Measurements from ENCODE around the gene ULK4.
"Not testable (repeated sequence)": the region's sequence is repeated elsewhere in the genome, so short reads cannot be mapped to it uniquely, and the experiment has no call there.

ULK4 gene

DNA sequence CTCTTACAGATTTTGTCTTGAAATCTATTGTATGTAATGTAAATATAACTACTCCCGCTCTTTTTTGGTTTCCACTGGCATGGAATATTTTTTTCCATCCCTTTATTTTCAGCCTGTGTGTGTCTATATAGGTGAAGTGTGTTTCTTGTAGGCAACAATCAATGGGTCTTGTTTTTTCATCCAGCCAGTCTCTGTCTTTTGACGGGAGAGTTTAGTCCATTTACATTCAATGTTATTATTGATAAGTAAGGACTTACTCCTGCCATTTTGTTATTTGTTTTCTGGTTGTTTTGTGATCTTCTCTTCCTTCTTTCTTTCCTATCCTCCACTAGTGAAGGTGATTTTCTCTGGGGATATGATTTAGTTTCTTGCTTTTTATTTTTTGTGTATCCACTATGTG is 101.4 kb downstream of the ULK4 start:
- DNase-seq = not testable (repeated sequence)

DNA sequence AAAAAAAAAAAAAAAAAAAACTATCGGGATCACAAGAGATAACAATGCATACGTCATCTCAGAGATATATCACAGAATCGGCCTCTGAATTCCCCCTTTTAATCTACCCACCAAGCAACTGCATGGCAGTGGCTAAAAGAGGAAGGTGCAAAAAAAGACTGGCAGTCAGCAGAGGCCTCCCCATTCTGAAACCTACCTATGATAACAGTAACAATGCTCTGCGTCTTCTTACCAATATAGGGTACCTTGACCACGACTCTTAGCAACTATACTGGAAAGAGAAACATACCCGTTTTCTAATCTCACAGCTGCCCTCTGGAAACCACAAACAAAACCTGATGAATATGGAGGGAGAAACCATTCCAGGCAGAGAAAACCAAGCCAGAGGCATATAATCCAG is 106.9 kb downstream of the ULK4 start:
- DNase-seq = no peak

DNA sequence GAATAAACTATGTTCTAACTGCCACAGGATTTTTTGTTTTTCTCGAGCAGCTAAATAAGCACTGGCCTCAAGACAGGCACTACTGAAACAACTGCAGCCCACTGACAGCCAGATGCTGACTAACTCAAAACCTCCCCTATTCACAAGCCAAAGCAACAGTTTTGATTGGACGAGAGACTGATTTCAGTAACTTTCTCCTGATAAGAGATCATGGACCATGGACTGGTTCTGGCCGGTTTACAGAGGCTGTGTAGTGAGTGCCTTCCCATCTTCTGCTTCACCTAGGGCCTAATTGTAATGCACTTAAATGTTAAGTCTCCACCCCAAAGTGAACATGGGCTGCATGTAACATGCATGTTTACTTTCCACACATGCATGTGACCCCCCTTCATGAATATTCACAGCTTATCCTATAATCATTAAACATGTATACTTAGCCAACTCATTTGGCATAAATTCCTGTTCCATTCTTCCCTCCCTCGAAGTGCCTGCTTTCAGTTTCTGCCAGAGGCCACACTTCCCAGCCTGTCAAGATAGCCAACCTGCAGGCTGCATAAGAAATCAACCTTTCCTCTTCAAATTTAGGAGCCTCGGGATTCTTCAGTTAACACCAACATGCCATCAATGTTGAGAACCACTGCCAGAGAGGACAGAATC is 108.2 kb downstream of the ULK4 start:
- no peak for DNase-seq

DNA sequence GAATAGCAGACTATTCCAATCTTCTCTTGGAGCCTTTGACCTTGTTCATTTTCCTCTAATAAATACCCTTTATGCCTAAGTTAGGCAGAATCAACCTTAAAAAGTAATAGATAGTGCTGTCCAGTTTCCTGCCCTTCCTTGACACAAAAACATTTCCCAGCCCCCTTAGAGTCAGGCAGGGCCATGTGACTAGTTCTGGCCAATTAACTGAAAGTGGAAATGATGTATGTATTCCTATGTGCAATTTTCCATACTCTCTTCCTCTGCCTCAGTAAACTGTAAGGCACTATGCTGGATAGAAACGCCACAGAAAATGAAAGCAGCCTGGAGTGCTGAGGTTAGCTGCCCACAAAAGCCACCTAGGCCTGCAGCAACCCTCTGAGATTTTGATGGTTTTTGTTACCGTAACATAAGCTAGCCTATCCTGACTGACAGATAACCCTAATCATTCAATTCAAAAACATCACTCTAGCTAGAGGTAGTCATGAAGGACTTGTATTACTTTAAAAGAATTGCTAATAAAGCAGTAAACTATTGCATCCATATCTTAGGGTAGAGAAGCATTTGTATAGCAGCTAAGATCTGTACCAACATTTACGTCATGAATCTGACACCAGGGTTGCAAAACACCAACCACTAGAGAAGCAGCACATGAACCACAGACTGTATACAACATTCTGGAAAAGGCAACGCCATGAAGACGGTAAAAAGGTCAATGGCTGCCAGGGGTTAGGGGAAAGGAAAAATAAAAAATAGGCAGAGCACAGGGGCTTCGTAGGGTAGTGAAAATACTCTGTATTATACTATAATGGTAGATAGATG is 112.9 kb downstream of the ULK4 start:
- peak; percentile 41 for DNase-seq

DNA sequence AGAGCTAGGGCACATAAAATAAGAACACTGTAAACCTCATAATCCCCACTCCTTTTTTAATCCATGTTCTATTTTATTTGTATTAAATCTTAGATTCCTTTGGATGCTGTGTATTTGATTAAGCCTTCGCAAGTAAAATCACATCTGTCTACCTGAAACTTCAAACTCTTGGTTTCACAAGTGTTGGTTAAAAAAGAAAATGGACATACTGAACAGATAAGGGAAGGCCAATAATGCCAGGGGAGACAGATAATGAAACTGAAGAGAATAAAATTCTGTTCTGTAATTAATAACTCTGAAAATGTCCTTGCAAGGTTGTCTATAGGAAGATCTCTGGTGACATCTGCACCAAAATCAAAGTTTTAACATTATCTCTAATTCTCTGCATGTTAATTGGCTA is 114.2 kb downstream of the ULK4 start:
- no peak for DNase-seq

DNA sequence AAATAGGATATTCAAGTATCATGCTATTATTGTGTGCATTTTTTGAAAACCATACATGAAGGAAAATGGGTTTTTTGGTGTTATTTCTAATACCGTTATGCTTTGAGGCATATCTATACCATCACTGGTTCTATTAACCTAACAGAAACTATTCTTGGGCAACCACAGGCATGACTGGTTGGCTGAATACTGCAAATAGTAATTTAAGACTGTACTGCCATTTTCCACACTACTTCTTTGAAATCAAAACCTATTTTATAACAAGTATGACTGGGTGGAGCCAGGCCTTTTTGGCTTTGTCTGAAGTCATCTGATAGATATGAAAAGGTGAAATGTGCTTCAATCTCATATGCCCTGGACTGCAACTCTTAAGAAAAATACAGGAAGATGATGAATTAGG is 115.1 kb downstream of the ULK4 start:
- DNase-seq = peak; percentile 37

DNA sequence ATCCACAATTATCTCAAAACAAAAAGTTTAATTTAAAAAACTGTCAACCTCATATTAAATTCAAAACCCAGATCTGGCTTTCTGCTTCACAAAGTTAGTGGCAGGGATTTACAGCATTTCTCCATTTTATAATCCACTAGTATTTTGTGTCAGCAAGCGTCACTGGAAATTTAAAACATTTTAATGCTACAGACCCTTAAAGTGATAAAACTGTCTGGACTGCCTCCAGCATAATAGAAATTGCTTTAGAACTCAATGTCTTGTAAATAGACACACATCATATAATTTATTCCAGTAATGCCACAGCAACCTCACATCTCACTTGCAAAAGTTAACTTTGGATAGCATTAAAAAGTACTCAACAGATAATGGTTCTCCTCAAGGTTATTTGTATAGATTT is 116.1 kb downstream of the ULK4 start:
- no peak for DNase-seq

DNA sequence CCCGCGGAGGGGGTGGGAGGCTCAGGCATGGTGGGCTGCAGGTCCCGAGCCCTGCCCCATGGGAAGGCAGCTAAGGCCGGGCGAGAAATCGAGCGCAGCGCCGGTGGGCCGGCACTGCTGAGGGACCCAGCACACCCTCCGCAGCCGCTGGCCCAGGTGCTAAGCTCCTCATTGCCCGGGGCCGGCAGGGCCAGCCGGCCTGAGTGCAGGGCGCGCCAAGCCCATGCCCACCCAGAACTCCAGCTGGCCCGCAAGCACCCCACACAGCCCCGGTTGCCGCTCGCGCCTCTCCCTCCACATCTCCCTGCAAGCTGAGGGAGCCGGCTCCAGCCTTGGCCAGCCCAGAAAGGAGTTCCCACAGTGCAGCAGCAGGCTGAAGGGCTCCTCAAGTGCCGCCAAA is 117.6 kb downstream of the ULK4 start:
- DNase-seq = not testable (repeated sequence)

DNA sequence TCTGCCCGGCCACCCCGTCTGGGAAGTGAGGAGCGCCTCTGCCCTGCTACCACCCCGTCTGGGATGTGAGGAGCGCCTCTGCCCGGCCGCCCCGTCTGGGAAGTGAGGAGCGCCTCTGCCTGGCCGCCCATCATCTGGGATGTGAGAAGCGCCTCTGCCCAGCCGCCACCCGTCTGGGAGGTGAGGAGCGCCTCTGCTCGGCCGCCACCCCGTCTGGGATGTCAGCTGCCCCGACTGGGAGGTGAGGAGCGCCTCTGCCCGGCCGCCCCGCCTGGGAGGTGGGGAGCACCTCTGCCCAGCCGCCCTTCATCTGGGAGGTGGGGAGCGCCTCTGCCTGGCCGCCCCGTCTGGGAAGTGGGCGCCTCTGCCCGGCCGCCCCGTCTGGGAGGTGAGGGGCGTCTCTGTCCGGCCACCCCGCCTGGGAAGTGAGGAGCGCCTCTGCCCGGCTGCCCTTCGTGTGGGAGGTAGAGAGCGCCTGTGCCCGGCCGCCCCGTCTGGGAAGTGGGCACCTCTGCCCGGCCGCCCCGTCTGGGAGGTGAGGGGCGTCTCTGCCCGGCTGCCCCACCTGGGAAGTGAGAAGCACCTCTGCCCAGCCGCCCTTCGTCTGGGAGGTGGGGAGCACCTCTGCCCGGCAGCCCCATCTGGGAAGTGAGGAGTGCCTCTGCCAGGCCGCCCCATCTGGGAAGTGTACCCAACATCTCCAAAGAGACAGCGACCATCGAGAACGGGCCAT is 120.8 kb downstream of the ULK4 start:
- not testable (repeated sequence) for DNase-seq

DNA sequence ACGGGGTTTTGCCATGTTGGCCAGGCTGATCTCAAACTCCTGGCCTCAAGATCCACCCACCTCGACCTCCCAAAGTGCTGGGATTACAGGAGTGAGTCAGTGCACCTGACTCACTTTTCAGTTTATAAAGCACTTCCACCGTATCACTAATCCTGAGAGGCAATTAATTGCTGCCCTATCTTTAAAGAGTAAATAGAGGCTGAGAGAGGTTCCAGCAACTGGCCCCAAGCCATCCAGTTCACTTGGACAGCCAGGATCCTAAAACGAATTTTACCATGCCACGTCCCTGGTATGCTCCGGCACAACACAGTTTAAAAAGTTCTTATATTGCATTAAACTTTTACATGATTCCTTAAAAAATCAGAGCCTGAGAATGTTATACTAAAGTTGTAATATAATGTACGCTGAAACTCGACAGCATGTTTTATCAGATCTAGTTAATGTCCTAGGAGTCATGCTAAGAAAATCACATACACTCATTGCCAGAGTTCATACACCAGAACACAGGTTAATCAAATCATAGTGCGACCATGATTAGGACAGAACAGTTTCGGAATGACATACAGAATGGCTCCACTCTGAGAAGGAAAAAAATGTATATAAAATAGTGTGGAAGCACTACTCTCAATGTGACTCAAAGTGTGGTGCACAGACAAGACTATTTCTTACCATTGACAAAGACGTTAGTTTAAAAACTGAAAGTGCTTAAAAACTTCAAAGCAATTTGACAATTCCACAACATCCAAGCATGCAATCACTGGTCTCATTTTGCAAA is 125.4 kb downstream of the ULK4 start:
- DNase-seq = peak; percentile 88

DNA sequence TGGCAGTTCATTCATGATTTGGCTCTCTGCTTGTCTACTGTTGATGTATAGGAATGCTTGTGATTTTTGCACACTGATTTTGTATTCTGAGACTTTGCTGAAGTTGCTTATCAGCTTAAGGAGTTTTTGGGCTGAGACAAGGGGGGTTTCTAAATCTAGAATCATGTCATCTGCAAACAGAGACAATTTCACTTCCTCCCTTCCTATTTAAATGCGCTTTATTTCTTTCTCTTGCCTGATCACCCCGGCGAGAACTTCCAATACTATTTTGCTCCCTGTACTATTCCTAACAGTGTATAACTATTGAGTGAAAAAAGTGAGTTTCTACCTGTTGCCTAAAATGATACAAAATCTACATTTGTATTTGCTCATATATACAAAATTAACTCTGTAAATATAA is 128.3 kb downstream of the ULK4 start:
- no peak for DNase-seq

DNA sequence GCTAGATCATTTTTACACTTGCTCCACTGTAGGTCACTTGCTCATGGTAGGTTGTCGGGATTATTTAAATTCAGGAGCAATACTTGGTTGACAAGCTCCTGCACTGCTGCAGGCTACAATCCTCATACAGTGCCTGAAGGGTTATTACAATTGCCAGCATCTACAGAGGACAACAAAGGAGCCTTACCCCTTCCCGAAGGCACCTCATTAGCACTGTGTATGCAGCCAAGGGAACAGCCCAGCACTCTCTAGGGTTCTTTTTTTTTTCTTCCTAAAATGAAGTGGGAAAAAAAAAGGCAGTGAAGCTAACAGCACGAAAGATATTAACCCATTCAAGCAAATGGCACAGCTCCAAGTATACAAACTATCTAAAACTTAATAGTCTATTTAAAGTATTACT is 142.7 kb downstream of the ULK4 start:
- DNase-seq = no peak

DNA sequence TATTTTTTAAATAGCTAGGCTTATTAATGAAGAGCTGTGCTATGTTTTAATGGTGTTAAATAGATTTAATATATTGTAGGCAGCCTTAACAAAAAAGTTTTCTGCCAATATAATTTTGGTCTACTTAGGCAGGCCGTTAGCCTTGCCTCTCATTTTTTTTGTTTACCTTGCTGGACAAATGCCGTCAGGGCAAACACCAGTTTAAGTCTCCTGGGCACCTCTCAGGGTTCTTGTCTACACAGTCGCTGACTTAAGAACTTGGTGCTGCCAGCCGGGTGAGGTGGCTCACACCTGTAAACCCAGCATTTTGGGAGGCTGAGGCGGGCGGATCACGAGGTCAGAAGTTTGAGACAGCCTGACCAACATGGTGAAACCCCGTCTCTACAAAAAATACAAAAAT is 153.3 kb downstream of the ULK4 start:
- DNase-seq = no peak

DNA sequence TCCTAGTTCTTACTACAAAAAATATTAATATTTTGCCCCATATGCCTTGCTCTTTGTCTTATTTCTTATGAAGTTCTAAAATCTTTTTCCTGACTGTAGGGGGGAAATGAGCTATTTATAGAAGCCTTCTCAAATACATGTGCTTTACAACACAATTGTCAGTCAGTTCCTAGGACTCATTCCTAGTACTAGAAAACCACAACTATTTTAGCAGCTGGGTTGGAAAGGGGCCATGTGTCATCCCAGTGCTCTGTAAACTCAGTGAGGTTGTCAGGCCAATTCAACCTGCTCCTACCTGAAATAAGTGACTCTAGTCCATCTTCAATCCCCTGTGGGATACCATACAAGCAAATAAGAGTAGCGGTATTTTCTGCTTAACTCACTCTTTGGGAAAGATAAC is 153.8 kb downstream of the ULK4 start:
- no peak for DNase-seq

DNA sequence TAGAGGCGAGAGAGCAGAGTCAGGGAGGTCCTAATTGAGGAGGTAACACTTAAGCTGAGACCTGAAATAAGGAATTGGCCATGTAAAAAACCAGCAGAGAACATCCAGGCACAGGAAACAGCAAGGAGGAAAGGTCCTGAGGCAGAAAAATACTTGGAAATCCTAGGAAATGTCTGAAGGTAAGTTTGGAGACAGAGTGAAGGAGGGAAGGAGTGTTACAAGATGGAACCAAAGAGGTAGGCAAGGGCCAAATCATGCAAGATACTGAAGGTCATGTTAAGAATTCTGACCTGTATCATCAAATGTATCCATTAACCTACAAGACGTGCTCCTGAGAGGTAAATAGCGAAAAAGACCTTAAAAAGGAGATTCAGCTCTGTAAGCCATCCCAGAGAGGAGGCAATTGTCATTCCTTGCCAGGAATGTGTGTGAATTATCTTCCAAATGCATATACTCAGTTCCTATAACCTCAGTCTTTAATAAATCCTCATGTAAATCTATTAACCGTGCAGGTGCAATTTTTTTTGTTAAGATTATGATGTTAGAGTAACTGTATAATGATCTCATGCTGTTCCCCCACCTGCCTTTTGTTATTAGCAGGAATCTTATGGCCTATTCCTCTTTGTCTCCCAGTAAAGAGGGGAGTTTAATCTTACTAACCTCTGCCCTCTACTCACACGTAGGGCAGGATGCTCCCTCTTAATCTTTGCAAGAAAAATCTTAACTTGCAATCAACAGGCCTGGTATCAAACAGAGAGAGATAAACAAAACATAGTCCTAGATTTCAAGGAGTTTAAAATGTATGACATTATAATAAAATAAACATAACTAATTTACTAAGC is 166.9 kb downstream of the ULK4 start:
- no peak for DNase-seq

DNA sequence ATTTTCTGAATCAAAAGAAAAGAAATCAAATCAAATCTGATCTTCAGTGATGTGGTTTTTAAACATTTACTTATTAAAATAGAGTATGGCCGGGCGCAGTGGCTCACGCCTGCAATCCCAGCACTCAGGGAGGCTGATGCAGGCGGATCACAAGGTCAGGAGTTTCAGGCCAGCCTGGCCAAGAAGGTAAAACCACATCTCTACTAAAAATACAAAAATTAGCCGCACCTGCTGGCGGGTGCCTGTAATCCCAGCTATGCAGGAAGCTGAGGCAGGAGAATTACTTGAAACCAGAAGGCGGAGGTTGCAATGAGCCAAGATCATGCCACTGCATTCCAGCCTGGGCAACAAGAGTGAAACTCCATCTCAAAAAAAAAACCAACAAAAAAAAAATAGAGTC is 169.1 kb downstream of the ULK4 start:
- no peak for DNase-seq

DNA sequence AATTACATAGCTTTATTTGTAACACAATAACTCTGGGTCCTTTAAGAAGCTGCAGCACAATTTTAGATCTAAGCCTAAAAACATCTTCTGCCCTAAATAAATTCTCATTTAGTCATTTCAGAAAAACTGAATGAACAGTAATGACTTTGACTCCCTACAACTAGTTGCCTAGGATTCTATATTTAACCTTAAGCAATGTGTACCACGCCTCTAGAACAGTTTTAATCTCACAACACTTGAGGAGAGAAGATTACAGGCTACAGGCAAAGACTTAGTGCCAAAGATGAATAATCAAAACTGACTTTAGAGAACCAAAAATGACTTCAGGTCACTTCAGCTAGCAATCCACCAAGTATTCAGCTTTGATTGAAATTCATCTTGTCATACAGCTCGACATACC is 192.8 kb downstream of the ULK4 start:
- no peak for DNase-seq

DNA sequence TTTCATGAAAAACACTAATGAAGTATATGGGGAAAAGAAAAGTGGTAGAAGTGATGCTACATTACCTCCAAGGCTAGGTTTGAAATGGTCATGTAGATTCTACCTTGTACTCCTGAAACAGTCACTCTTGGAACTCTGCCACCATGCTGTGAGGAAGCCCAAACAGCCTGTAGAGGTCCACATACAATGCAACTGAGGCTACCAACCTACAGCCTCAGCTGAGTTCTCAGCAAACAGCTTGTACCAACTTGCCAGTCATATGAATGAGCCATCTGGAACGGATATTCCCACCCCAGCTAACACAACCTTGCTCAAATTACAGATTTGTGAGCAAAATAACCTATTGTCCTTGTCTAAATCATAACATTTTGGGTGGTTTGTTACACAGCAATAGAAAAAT is 193.5 kb downstream of the ULK4 start:
- DNase-seq = no peak

DNA sequence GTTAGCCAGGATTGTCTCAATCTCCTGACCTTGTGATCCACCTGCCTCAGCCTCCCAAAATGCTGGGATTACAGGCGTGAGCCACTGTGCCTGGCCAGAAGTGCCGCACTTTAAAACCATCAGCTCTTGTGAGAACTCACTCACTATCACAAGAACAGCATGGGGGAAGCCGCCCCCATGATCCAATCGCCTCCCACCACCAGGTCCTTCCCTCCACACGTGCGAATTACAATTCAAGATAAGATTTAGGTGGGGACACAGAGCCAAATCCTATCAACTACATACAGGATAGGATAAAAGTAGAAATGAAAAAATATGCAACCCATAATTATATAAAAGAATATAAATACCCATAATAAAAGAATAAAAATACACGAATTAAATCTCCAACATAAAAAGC is 199.0 kb downstream of the ULK4 start:
- DNase-seq = not testable (repeated sequence)

DNA sequence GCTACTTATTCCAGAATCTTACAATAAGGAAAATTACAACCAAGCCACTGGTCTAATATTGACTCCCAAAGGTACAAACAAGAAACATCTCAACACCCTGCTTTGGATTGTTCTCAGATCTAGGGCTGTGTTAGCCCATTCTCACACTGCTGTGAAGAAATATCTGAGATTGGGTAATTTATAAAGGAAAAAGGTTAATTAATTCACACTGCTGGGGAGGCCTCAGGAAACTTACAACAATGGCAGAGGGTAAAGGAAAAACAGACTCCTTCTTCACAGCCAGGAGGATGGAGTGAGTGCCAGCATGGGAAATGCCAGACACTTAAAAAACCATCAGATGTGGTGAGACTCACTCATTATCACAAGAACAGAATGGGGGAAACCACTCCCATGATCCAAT is 208.3 kb downstream of the ULK4 start:
- DNase-seq = no peak

DNA sequence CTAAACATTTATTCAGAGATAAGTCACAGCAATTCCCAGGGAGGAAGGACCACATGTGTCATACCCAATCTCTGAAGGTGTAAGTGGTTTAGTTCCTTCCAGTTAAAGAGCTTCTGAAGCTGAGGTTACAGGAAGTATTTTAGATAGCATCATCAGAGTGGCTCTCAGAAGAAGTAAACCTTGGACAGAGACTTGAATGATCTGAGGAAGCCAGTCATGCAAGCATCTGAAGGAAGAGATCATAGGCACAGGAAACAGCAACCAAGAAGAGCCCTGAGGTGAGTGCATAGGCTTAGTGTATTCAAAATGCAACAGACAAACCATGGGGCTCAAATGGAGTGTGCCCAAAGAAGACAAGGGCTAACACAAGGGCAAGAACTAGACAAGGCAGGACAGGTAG is 210.3 kb downstream of the ULK4 start:
- peak; percentile 24 for DNase-seq

DNA sequence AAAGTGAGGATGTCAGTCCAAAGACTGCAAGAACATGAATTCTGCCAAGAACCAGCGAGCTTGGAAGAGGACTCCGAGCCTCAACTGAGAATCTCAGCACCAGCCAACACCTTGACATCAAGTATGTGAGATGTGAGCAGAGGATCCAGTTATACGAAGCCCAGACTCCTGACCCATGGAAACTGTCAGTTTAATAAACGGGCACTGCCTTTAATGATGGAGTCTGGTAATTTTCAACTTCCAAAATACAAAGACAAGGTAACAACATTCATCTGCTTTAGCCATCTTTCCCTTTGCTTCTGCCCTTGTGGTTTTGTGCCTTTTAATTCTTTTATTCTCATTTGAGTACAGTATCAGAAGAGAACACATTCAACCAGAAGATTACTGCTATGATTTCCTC is 211.9 kb downstream of the ULK4 start:
- no peak for DNase-seq
